ENCODE results near the gene CNP. TPM values are rescaled to one million over a fixed set of nuclear protein-coding genes. Genes with fewer than 3 reads are reported as not detected.
A peak's percentile ranks its signal among the peaks of the same experiment; 100 is the strongest.

CNP gene
- total RNA-seq, 1 donor from 2014 or later, result 24.9 TPM

DNA sequence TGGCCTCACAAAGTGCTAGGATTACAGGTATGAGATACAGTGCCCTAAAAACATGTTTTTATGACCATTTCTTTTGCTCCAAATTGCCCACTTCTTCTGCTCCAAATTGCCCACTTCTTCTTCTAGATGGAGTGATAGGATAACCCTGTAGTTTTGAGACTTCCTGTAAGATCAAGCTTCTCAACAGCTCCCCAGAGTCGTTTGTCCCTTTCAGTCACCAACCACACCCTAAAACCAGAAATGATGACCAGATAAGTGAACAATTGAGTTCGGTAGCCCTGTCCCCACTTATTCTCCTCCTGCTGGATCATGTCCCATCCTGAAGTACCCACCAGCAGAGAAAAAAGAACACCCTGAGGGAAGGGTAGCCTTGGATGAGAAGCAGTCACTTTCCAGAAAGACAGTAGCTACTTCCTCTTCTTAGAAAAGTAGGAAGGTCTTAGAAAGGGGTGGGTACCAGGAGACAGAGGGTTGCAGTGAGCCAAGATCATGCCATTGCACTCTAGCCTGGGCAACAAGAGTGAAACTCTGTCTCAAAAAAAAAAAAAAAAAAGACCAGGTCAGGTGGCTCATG lies 33.7 kb upstream of the CNP start:
- Histone ChIP-seq H3K4me3 (no peak overlapping the region), H3K9me3 (replicated peaks) (no peaks in the 10 kb centered on the region), H3K27ac (replicated peaks) (no peak overlapping the region), H3K27me3 (ENCODE audit: low read depth) (no peaks in the 10 kb centered on the region), H3K4me1 (peaks cover 25% of the 10 kb centered on the region), H3K36me3 (no peaks in the 10 kb centered on the region)
- no peak for DNase-seq
- intact Hi-C loops (cut with micrococcal nuclease), result no loop called here
- TF ChIP-seq CTCF (IDR thresholded peaks at IDR 0.05; ENCODE audit: borderline replicate concordance), result no peak

- Histone ChIP-seq H3K4me1 (peaks cover 18% of the 10 kb centered on the region), H3K27me3 (ENCODE audit: low read depth) (no peaks in the 10 kb centered on the region), H3K36me3 (no peaks in the 10 kb centered on the region), H3K27ac (replicated peaks) (no peak overlapping the region), H3K9me3 (replicated peaks) (no peaks in the 10 kb centered on the region), H3K4me3 (no peak overlapping the region)
- intact Hi-C loops (cut with micrococcal nuclease), result no loop called here
- no peak for DNase-seq
- TF ChIP-seq CTCF (IDR thresholded peaks at IDR 0.05; ENCODE audit: borderline replicate concordance), result no peak
These were observed 31.0 kb upstream of the CNP start for GRCh38 chr17:41935641-41936040.

- intact Hi-C loops (cut with micrococcal nuclease), result no loop called here
- Histone ChIP-seq H3K27me3 (ENCODE audit: low read depth) (no peaks in the 10 kb centered on the region), H3K4me3 (no peak overlapping the region), H3K4me1 (peaks cover 13% of the 10 kb centered on the region), H3K27ac (replicated peaks) (peak overlapping the region; percentile 82), H3K36me3 (no peaks in the 10 kb centered on the region), H3K9me3 (replicated peaks) (no peaks in the 10 kb centered on the region)
- peak; percentile 54 for DNase-seq
- no peak for TF ChIP-seq CTCF (IDR thresholded peaks at IDR 0.05; ENCODE audit: borderline replicate concordance)
These were observed 28.3 kb upstream of the CNP start for GRCh38 chr17:41937970-41938954.

- Histone ChIP-seq H3K36me3 (no peaks in the 10 kb centered on the region), H3K9me3 (replicated peaks) (no peaks in the 10 kb centered on the region), H3K4me3 (no peak overlapping the region), H3K27me3 (ENCODE audit: low read depth) (no peaks in the 10 kb centered on the region), H3K4me1 (peaks cover 13% of the 10 kb centered on the region), H3K27ac (replicated peaks) (no peak overlapping the region)
- no peak for DNase-seq
- intact Hi-C loops (cut with micrococcal nuclease), result no loop called here
- no peak for TF ChIP-seq CTCF (IDR thresholded peaks at IDR 0.05; ENCODE audit: borderline replicate concordance)
These were observed 27.4 kb upstream of the CNP start for GRCh38 chr17:41939044-41939692.

GRCh38 chr17:41939693-41940090 lies 26.9 kb upstream of the CNP start:
- Histone ChIP-seq H3K4me3 (no peak overlapping the region), H3K4me1 (peaks cover 13% of the 10 kb centered on the region), H3K36me3 (no peaks in the 10 kb centered on the region), H3K9me3 (replicated peaks) (no peaks in the 10 kb centered on the region), H3K27ac (replicated peaks) (no peak overlapping the region), H3K27me3 (ENCODE audit: low read depth) (no peaks in the 10 kb centered on the region)
- no peak for DNase-seq
- TF ChIP-seq CTCF (IDR thresholded peaks at IDR 0.05; ENCODE audit: borderline replicate concordance), result no peak
- intact Hi-C loops (cut with micrococcal nuclease), result no loop called here
